Activated CD4-positive, alpha-beta memory T cell treated with anti-CD3 and anti-CD28 coated beads for 36 hours (primary cell): ENCODE measurements around the gene MAF. TPM values are rescaled to one million over a fixed set of nuclear protein-coding genes. Genes with fewer than 3 reads are reported as not detected.
A peak's percentile ranks its signal among the peaks of the same experiment; 100 is the strongest.

Source experiments
- CTCF ChIA-PET: fragments of 350-600 bp; sonication (Branson Sonifier 250); formaldehyde crosslinking; loops from one replicate; lab custom pipeline; 2021; ENCODE audit warnings: antibody characterized with exemption, inconsistent platforms; lab: Charles Lee
- POLR2A ChIA-PET: fragments of 350-600 bp; sonication (Branson Sonifier 250); formaldehyde crosslinking; loops from one replicate; lab custom pipeline; 2021; ENCODE audit warnings: antibody characterized with exemption; lab: Charles Lee
- DNase-seq: peaks from one replicate; pipeline ENCODE4 v3.0.0-alpha.2; 2020
- H3K27ac Mint-ChIP-seq: one replicate; pipeline ENCODE4 v1.8.0; 2021; ENCODE audit warnings: mixed read lengths
- H3K27me3 Mint-ChIP-seq: one replicate; pipeline ENCODE4 v1.8.0; 2021; ENCODE audit warnings: mixed read lengths
- H3K36me3 Mint-ChIP-seq: one replicate; pipeline ENCODE4 v1.8.0; 2021; ENCODE audit warnings: mixed read lengths
- H3K4me1 Mint-ChIP-seq: one replicate; pipeline ENCODE4 v1.8.0; 2021; ENCODE audit warnings: low read depth, mixed read lengths
- H3K4me3 Mint-ChIP-seq: one replicate; pipeline ENCODE4 v1.8.0; 2021; ENCODE audit warnings: mild to moderate bottlenecking, mixed read lengths
- H3K9me3 Mint-ChIP-seq: one replicate; pipeline ENCODE4 v1.8.0; 2021; ENCODE audit warnings: mixed read lengths
- intact Hi-C: fragments of 100-400 bp; cut with micrococcal nuclease; formaldehyde crosslinking; loops from one replicate; pipeline ENCODE4 v1.15.1; 2023
- total RNA-seq, 2 experiments: library from RNA; stranded (reverse); gene quantifications; one replicate each; pipeline ENCODE4 v1.2.3, GENCODE V29; 2021

MAF gene
- total RNA-seq, 2 experiments from 2014 or later: 345 to 360 TPM

- Mint-ChIP-seq H3K27ac (peak overlapping the region; percentile 98), H3K36me3 (peaks cover 50% of the 10 kb centered on the region), H3K4me3 (peak overlapping the region; percentile 96), H3K27me3 (peaks cover 2% of the 10 kb centered on the region), H3K4me1 (peaks cover 34% of the 10 kb centered on the region), H3K9me3 (no peaks in the 10 kb centered on the region)
- POLR2A ChIA-PET: interaction anchor here (0.6 to 4.4 kb wide), 39 partner anchors 7 to 832 kb away, joined by 3 to 44 read pairs (median 5); no protein-coding TSS in a partner anchor
- DNase-seq: peak; percentile 61
- CTCF ChIA-PET: interaction anchor here (0.6 to 2.8 kb wide), 7 partner anchors 10 to 894 kb away, joined by 3 to 18 read pairs (median 8); no protein-coding TSS in a partner anchor
- intact Hi-C loops: loop anchor here (1.0 to 10.0 kb wide), 19 partner anchors 112 to 1501 kb away; partner anchors contain the start of gene WWOX
Observed at GRCh38 chr16:79599837-79600637, 500 bp downstream of the MAF start.

GRCh38 chr16:79599256-79599836 lies 1.2 kb downstream of the MAF start:
- H3K4me3 Mint-ChIP-seq: peak overlapping the region; percentile 96
- peaks cover 35% of the 10 kb centered on the region for H3K4me1 Mint-ChIP-seq
- CTCF ChIA-PET: interaction anchor here (1.2 to 1.4 kb wide), 4 partner anchors 162 to 822 kb away, joined by 3 read pairs; no protein-coding TSS in a partner anchor
- H3K9me3 Mint-ChIP-seq: no peaks in the 10 kb centered on the region
- intact Hi-C loops: loop anchor here (5.0 kb wide), 1 partner anchor 187 kb away; no protein-coding TSS in a partner anchor
- peaks cover 2% of the 10 kb centered on the region for H3K27me3 Mint-ChIP-seq
- no peak for DNase-seq
- POLR2A ChIA-PET: interaction anchor here (0.7 to 4.4 kb wide), 25 partner anchors 10 to 831 kb away, joined by 3 to 44 read pairs (median 6); no protein-coding TSS in a partner anchor
- H3K36me3 Mint-ChIP-seq: peaks cover 56% of the 10 kb centered on the region
- peak overlapping the region; percentile 98 for H3K27ac Mint-ChIP-seq

- Mint-ChIP-seq H3K4me3 (peak overlapping the region; percentile 83), H3K27ac (peak overlapping the region; percentile 96), H3K9me3 (no peaks in the 10 kb centered on the region), H3K27me3 (peaks cover 2% of the 10 kb centered on the region), H3K4me1 (peaks cover 28% of the 10 kb centered on the region), H3K36me3 (peaks cover 60% of the 10 kb centered on the region)
- DNase-seq: peak; percentile 69
- intact Hi-C loops: loop anchor here (5.0 kb wide), 1 partner anchor 186 kb away; no protein-coding TSS in a partner anchor
- ChIA-PET POLR2A (interaction anchor here (0.5 to 4.4 kb wide), 28 partner anchors 9 to 830 kb away, joined by 3 to 44 read pairs (median 4); no protein-coding TSS in a partner anchor), CTCF (interaction anchor here (1.1 to 1.4 kb wide), 5 partner anchors 161 to 829 kb away, joined by 3 read pairs; no protein-coding TSS in a partner anchor)
Observed at GRCh38 chr16:79598348-79599181, 2.0 kb downstream of the MAF start.

- DNase-seq: no peak
- Mint-ChIP-seq H3K36me3 (peaks cover 64% of the 10 kb centered on the region), H3K27me3 (peaks cover 2% of the 10 kb centered on the region), H3K4me1 (peaks cover 31% of the 10 kb centered on the region), H3K4me3 (peak overlapping the region; percentile 83), H3K27ac (peak overlapping the region; percentile 96), H3K9me3 (no peaks in the 10 kb centered on the region)
- CTCF ChIA-PET: interaction anchor here (1.1 to 1.3 kb wide), 3 partner anchors 536 to 828 kb away, joined by 3 read pairs; no protein-coding TSS in a partner anchor
- POLR2A ChIA-PET: interaction anchor here (0.6 to 4.4 kb wide), 20 partner anchors 119 to 830 kb away, joined by 3 to 44 read pairs (median 4); no protein-coding TSS in a partner anchor
- intact Hi-C loops: loop anchor here (5.0 kb wide), 1 partner anchor 186 kb away; no protein-coding TSS in a partner anchor
Observed at GRCh38 chr16:79598063-79598347, 2.5 kb downstream of the MAF start.

GRCh38 chr16:79597277-79598062 lies 3.1 kb downstream of the MAF start:
- Mint-ChIP-seq H3K4me1 (peaks cover 31% of the 10 kb centered on the region), H3K27ac (peak overlapping the region; percentile 96), H3K27me3 (peaks cover 2% of the 10 kb centered on the region), H3K4me3 (peak overlapping the region; percentile 83), H3K36me3 (peaks cover 65% of the 10 kb centered on the region), H3K9me3 (no peaks in the 10 kb centered on the region)
- DNase-seq: no peak
- ChIA-PET CTCF (interaction anchor here (1.1 kb wide), 1 partner anchor 827 kb away, joined by 3 read pairs; no protein-coding TSS in a partner anchor), POLR2A (interaction anchor here (0.6 to 4.4 kb wide), 16 partner anchors 235 to 829 kb away, joined by 3 to 44 read pairs (median 4); no protein-coding TSS in a partner anchor)
- intact Hi-C loops: loop anchor here (5.0 kb wide), 1 partner anchor 185 kb away; no protein-coding TSS in a partner anchor

DNA sequence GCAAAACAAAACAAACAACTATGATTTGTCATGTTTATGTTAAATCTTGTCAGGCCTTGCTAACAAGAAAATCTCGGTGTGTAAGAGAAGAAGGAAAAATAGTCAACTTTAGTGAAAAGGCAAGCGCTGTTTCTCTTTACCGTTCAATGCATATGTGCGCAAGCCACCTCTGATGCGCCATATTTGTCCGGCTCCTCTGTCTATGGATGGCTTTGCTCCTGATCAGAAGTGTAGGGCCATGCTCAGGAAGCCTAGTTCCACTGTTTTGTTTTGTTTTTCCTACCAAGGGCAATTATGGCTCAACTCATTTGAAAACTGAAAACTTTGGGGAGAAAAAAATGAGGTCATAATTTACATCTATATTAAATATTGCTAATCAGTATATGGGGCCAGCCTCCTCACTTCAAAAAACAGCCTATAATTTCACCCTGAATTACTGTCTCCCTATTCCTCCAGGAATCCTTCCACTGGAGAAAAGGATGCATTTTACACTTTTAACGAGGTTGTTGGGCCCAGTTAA lies 4.5 kb downstream of the MAF start:
- peaks cover 36% of the 10 kb centered on the region for H3K4me1 Mint-ChIP-seq
- H3K27me3 Mint-ChIP-seq: peaks cover 2% of the 10 kb centered on the region
- no peaks in the 10 kb centered on the region for H3K9me3 Mint-ChIP-seq
- peaks cover 69% of the 10 kb centered on the region for H3K36me3 Mint-ChIP-seq
- ChIA-PET CTCF (interaction anchor here (0.6 kb wide), 1 partner anchor 248 kb away, joined by 5 read pairs; no protein-coding TSS in a partner anchor), POLR2A (interaction anchor here (1.3 kb wide), 1 partner anchor 327 kb away, joined by 4 read pairs; no protein-coding TSS in a partner anchor)
- peak overlapping the region; percentile 83 for H3K4me3 Mint-ChIP-seq
- intact Hi-C loops: loop anchor here (5.0 kb wide), 1 partner anchor 184 kb away; no protein-coding TSS in a partner anchor
- DNase-seq: no peak
- peak overlapping the region; percentile 89 for H3K27ac Mint-ChIP-seq

GRCh38 chr16:79595231-79595641 lies 5.3 kb downstream of the MAF start:
- no peak for DNase-seq
- H3K36me3 Mint-ChIP-seq: peaks cover 64% of the 10 kb centered on the region
- H3K27ac Mint-ChIP-seq: peak overlapping the region; percentile 89
- intact Hi-C loops: loop anchor here (5.0 kb wide), 1 partner anchor 183 kb away; no protein-coding TSS in a partner anchor
- no peaks in the 10 kb centered on the region for H3K9me3 Mint-ChIP-seq
- H3K4me3 Mint-ChIP-seq: peak overlapping the region; percentile 83
- ChIA-PET CTCF (no interaction called here), POLR2A (interaction anchor here (0.6 to 2.5 kb wide), 6 partner anchors 14 to 817 kb away, joined by 3 to 8 read pairs (median 4); no protein-coding TSS in a partner anchor)
- H3K4me1 Mint-ChIP-seq: peaks cover 38% of the 10 kb centered on the region
- H3K27me3 Mint-ChIP-seq: peaks cover 2% of the 10 kb centered on the region

DNA sequence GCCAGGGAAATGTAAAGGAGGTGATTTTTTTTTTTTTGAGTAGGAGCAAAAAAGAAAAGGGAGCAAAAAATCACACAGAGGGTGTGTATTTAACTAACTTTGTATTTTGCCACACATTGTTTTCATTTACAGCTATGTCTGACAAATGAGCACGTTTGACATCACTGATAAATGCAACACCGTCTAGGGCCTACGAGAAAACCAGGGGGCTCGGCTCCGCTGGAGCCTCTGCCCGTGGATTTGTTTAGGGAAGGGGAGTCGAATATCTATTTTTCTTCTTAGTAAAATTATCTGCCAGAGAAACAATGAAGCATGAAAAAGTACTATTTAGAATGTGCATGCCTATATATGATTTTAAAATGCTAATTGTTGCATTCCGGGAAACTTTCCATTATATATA lies 6.8 kb downstream of the MAF start:
- intact Hi-C loops: no loop called here
- H3K36me3 Mint-ChIP-seq: peaks cover 58% of the 10 kb centered on the region
- peaks cover 5% of the 10 kb centered on the region for H3K27me3 Mint-ChIP-seq
- peak overlapping the region; percentile 62 for H3K4me3 Mint-ChIP-seq
- H3K27ac Mint-ChIP-seq: peak overlapping the region; percentile 89
- H3K9me3 Mint-ChIP-seq: no peaks in the 10 kb centered on the region
- CTCF ChIA-PET: interaction anchor here (1.0 kb wide), 1 partner anchor 11 kb away, joined by 4 read pairs; no protein-coding TSS in a partner anchor
- no peak for DNase-seq
- H3K4me1 Mint-ChIP-seq: peaks cover 46% of the 10 kb centered on the region
- POLR2A ChIA-PET: interaction anchor here (0.6 to 2.5 kb wide), 4 partner anchors 177 to 815 kb away, joined by 3 to 8 read pairs (median 4); no protein-coding TSS in a partner anchor

- Mint-ChIP-seq H3K9me3 (no peaks in the 10 kb centered on the region), H3K4me3 (peak overlapping the region; percentile 62), H3K36me3 (peaks cover 51% of the 10 kb centered on the region), H3K4me1 (peaks cover 46% of the 10 kb centered on the region), H3K27ac (peak overlapping the region; percentile 89), H3K27me3 (peaks cover 5% of the 10 kb centered on the region)
- DNase-seq: peak; percentile 26
- intact Hi-C loops: no loop called here
- CTCF ChIA-PET: interaction anchor here (1.0 kb wide), 1 partner anchor 10 kb away, joined by 4 read pairs; no protein-coding TSS in a partner anchor
- POLR2A ChIA-PET: interaction anchor here (0.6 to 2.5 kb wide), 7 partner anchors 8 to 815 kb away, joined by 3 to 8 read pairs (median 5); partner anchors contain the start of gene MAF
Observed at GRCh38 chr16:79593074-79593531, 7.4 kb downstream of the MAF start.
